Muscle of arm (tissue), 14 donors: Measurements from ENCODE around the gene KIN. TPM values are rescaled to one million over a fixed set of nuclear protein-coding genes. Genes with fewer than 3 reads are reported as not detected.
"Not testable (repeated sequence)": the region's sequence is repeated elsewhere in the genome, so short reads cannot be mapped to it uniquely, and the experiment has no call there.

Source experiments
- DNase-seq: peaks from one replicate; pipeline ENCODE4 v3.0.0-alpha.2; 2013
- long read RNA-seq, 11 donors: transcript quantifications; one replicate each; lab custom pipeline, GENCODE V29; 2026
- polyA plus RNA-seq, 12 donors: library from polyadenylated mRNA; unstranded; fragments of 120-200 nt; gene quantifications; one replicate each; pipeline ENCODE4 v1.2.1, GENCODE V29; 2013; ENCODE audit not compliant: insufficient read length in 12 of 12

KIN gene
- 10 to 100 TPM in 11 of 12 donors, not detected in 1; 12.4 to 17.7 (median 14.4) TPM for polyA plus RNA-seq
- long read RNA-seq, donor 1, full-length matches to known transcripts: 2 of 9 reads
- long read RNA-seq, donor 1, partial matches to known transcripts: 7 of 9 reads
- long read RNA-seq, donor 1, other reads (novel, unspliced or antisense): 0 of 9 reads
- long read RNA-seq, donor 2, full-length matches to known transcripts: 4 of 1,004 reads
- long read RNA-seq, donor 2, partial matches to known transcripts: 951 of 1,004 reads
- long read RNA-seq, donor 2, other reads (novel, unspliced or antisense): 49 of 1,004 reads
- long read RNA-seq, donor 3, full-length matches to known transcripts: 3 of 3 reads
- long read RNA-seq, donor 3, partial matches to known transcripts: 0 of 3 reads
- long read RNA-seq, donor 3, other reads (novel, unspliced or antisense): 0 of 3 reads
- long read RNA-seq, donor 4, full-length matches to known transcripts: 1 of 1 reads
- long read RNA-seq, donor 4, partial matches to known transcripts: 0 of 1 reads
- long read RNA-seq, donor 4, other reads (novel, unspliced or antisense): 0 of 1 reads
- long read RNA-seq, donor 5: 0 reads
- long read RNA-seq, donor 6, full-length matches to known transcripts: 1 of 1 reads
- long read RNA-seq, donor 6, partial matches to known transcripts: 0 of 1 reads
- long read RNA-seq, donor 6, other reads (novel, unspliced or antisense): 0 of 1 reads
- long read RNA-seq, donor 7, full-length matches to known transcripts: 3 of 3 reads
- long read RNA-seq, donor 7, partial matches to known transcripts: 0 of 3 reads
- long read RNA-seq, donor 7, other reads (novel, unspliced or antisense): 0 of 3 reads
- long read RNA-seq, donor 8, full-length matches to known transcripts: 4 of 4 reads
- long read RNA-seq, donor 8, partial matches to known transcripts: 0 of 4 reads
- long read RNA-seq, donor 8, other reads (novel, unspliced or antisense): 0 of 4 reads
- long read RNA-seq, donor 9, full-length matches to known transcripts: 1 of 1 reads
- long read RNA-seq, donor 9, partial matches to known transcripts: 0 of 1 reads
- long read RNA-seq, donor 9, other reads (novel, unspliced or antisense): 0 of 1 reads
- long read RNA-seq, donor 10, full-length matches to known transcripts: 2 of 2 reads
- long read RNA-seq, donor 10, partial matches to known transcripts: 0 of 2 reads
- long read RNA-seq, donor 10, other reads (novel, unspliced or antisense): 0 of 2 reads
- long read RNA-seq, donor 11, full-length matches to known transcripts: 5 of 5 reads
- long read RNA-seq, donor 11, partial matches to known transcripts: 0 of 5 reads
- long read RNA-seq, donor 11, other reads (novel, unspliced or antisense): 0 of 5 reads

- DNase-seq: peak; percentile 99
These were observed at the start of gene KIN, which contains the start of gene ATP5F1C for GRCh38 chr10:7787857-7788638. Gene KIN, minus strand, starts transcription at chr10:7787993. Its CDS starts 60 bp downstream, at chr10:7787933. Gene ATP5F1C, plus strand, starts transcription at chr10:7788177. Its CDS starts 31 bp downstream, at chr10:7788208.

- DNase-seq: no peak
These were observed 48.8 kb upstream of the KIN start for GRCh38 chr10:7836571-7836970.

- DNase-seq: no peak
These were observed 46.5 kb upstream of the KIN start for GRCh38 chr10:7834262-7834661.

GRCh38 chr10:7833210-7833609 lies 45.4 kb upstream of the KIN start:
- DNase-seq: no peak

GRCh38 chr10:7832060-7832459 lies 44.3 kb upstream of the KIN start:
- no peak for DNase-seq

- no peak for DNase-seq
These were observed 41.6 kb upstream of the KIN start for GRCh38 chr10:7829289-7829834.

GRCh38 chr10:7826971-7827370 lies 39.2 kb upstream of the KIN start:
- DNase-seq: no peak

- DNase-seq: no peak
These were observed 36.5 kb upstream of the KIN start for GRCh38 chr10:7824251-7824650.

- no peak for DNase-seq
These were observed 31.3 kb upstream of the KIN start for GRCh38 chr10:7819121-7819460.

- DNase-seq: peak; percentile 95
These were observed 30.7 kb upstream of the KIN start, which contains the start of gene TAF3 for GRCh38 chr10:7818295-7819120. Gene TAF3, plus strand, starts transcription at chr10:7818505. Its CDS starts 205 bp downstream, at chr10:7818710.

- no peak for DNase-seq
These were observed 30.1 kb upstream of the KIN start for GRCh38 chr10:7817984-7818294.

GRCh38 chr10:7817576-7817975 lies 29.8 kb upstream of the KIN start:
- no peak for DNase-seq

GRCh38 chr10:7813481-7813880 lies 25.7 kb upstream of the KIN start:
- DNase-seq: no peak

- not testable (repeated sequence) for DNase-seq
These were observed 23.9 kb upstream of the KIN start for GRCh38 chr10:7811743-7812142.

- DNase-seq: no peak
These were observed 23.2 kb upstream of the KIN start for GRCh38 chr10:7811000-7811399.

- no peak for DNase-seq
These were observed 22.6 kb upstream of the KIN start for GRCh38 chr10:7810443-7810842.

GRCh38 chr10:7808686-7809267 lies 21.0 kb upstream of the KIN start:
- DNase-seq: no peak

GRCh38 chr10:7804741-7805140 lies 16.9 kb upstream of the KIN start:
- no peak for DNase-seq

GRCh38 chr10:7804216-7804615 lies 16.4 kb upstream of the KIN start:
- no peak for DNase-seq
